ENCODE results near the gene BTBD6.

Gene BTBD6

GRCh38 chr14:105299654-105300541, 51.6 kb downstream of the BTBD6 start:
- peak overlapping the region; percentile 93 for H3K27ac ChIP-seq
- TF ChIP-seq ZFX (IDR thresholded peaks at IDR 0.05; ENCODE audit: borderline replicate concordance) (no peak), CTCF (IDR thresholded peaks at IDR 0.05) (no peak)
